HEK293 (cell line): ENCODE results near the gene VDAC1.
"Not testable (repeated sequence)": the region's sequence is repeated elsewhere in the genome, so short reads cannot be mapped to it uniquely, and the experiment has no call there.

Source experiments
- CTCF ChIA-PET: fragments of 350-600 bp; formaldehyde crosslinking; extraction: SDS; loops from one replicate; lab custom pipeline; 2021; ENCODE audit warnings: antibody characterized with exemption; lab: Yijun Ruan, JAX
- POLR2A ChIA-PET: fragments of 300-600 bp; formaldehyde crosslinking; extraction: SDS; loops from one replicate; lab custom pipeline; 2020; ENCODE audit warnings: antibody characterized with exemption, inconsistent platforms; lab: Yijun Ruan, JAX
- H3K27ac ChIP-seq: fragments of 200-500 bp; sonication (Bioruptor generic); 2 replicates; pipeline ENCODE4 v1.5.1; 2014; ENCODE audit warnings: low read depth, low read length, control low read depth, inconsistent platforms; ENCODE audit errors: extremely low read depth
- H3K36me3 ChIP-seq, 2 experiments: fragments of 200-500 bp in 1 of 2; sonication (Bioruptor generic) in 1 of 2; 1 replicate in 1 of 2; 2 replicates in 1 of 2; pipeline ENCODE4 v1.5.1; 2014 to 2017; ENCODE audit warnings: inconsistent platforms in 2 of 2, low read length in 2 of 2; ENCODE audit not compliant: control insufficient read depth in 2 of 2, insufficient read depth in 1 of 2
- H3K4me1 ChIP-seq: fragments of 200-500 bp; sonication (Bioruptor generic); 2 replicates; pipeline ENCODE4 v1.5.1; 2014; ENCODE audit warnings: mild to moderate bottlenecking, low read length, inconsistent platforms; ENCODE audit not compliant: control insufficient read depth, insufficient read depth
- H3K4me3 ChIP-seq: 2 replicates; pipeline ENCODE4 v1.5.1; 2011; ENCODE audit warnings: low read depth, mild to moderate bottlenecking, control low read depth, low read length, moderate library complexity
- H3K9me3 ChIP-seq: fragments of 200-500 bp; sonication (Bioruptor generic); 2 replicates; pipeline ENCODE4 v1.5.1; 2014; ENCODE audit warnings: low read depth, low read length, inconsistent platforms; ENCODE audit not compliant: control insufficient read depth, insufficient read depth
- ATF2 ChIP-seq: fragments of 450-650 bp; formaldehyde crosslinking; IDR thresholded peaks from 2 replicates; pipeline ENCODE4 v1.5.1; 2016; ENCODE audit warnings: missing biosample characterization, missing genetic modification characterization, low read depth
- BCL11A ChIP-seq: fragments of 450-650 bp; formaldehyde crosslinking; IDR thresholded peaks from 2 replicates; pipeline ENCODE4 v1.5.1; 2016; ENCODE audit warnings: low read depth, missing biosample characterization, missing genetic modification characterization
- BCL6B ChIP-seq: fragments of 450-650 bp; formaldehyde crosslinking; IDR thresholded peaks from 2 replicates; pipeline ENCODE4 v1.5.1; 2017; ENCODE audit warnings: missing biosample characterization, missing genetic modification characterization
- GLI2 ChIP-seq: fragments of 450-650 bp; formaldehyde crosslinking; IDR thresholded peaks from 2 replicates; pipeline ENCODE4; 2017; ENCODE audit warnings: missing biosample characterization, missing genetic modification characterization, low read depth, borderline replicate concordance
- IKZF3 ChIP-seq: fragments of 450-650 bp; IDR thresholded peaks from 2 replicates; pipeline ENCODE4 v1.5.0; 2018; ENCODE audit warnings: missing biosample characterization, mild to moderate bottlenecking, missing genetic modification characterization, moderate library complexity
- KLF10 ChIP-seq: fragments of 450-650 bp; IDR thresholded peaks from 2 replicates; pipeline ENCODE4 v1.5.1; 2018; ENCODE audit warnings: missing biosample characterization, mild to moderate bottlenecking, missing genetic modification characterization
- REPIN1 ChIP-seq: fragments of 450-650 bp; formaldehyde crosslinking; IDR thresholded peaks from 2 replicates; pipeline ENCODE4 v1.5.1; 2017; ENCODE audit warnings: missing biosample characterization, missing genetic modification characterization, low read depth
- SP2 ChIP-seq: fragments of 450-650 bp; formaldehyde crosslinking; IDR thresholded peaks from 2 replicates; pipeline ENCODE4 v1.5.1; 2016; ENCODE audit warnings: missing biosample characterization, missing genetic modification characterization
- TRIM28 ChIP-seq: IDR thresholded peaks from 2 replicates; pipeline ENCODE4 v1.6.1; 2011; ENCODE audit warnings: low read length, control low read depth, borderline replicate concordance
- ZFP41 ChIP-seq: fragments of 450-650 bp; formaldehyde crosslinking; IDR thresholded peaks from 2 replicates; pipeline ENCODE4 v1.5.1; 2016; ENCODE audit warnings: missing biosample characterization, missing genetic modification characterization, borderline replicate concordance
- ZNF121 ChIP-seq: fragments of 450-650 bp; formaldehyde crosslinking; IDR thresholded peaks from 2 replicates; pipeline ENCODE4 v1.5.1; 2016; ENCODE audit warnings: missing biosample characterization, missing genetic modification characterization
- ZNF132 ChIP-seq: fragments of 450-650 bp; formaldehyde crosslinking; IDR thresholded peaks from 2 replicates; pipeline ENCODE4 v1.5.1; 2017; ENCODE audit warnings: missing biosample characterization, missing genetic modification characterization, borderline replicate concordance
- ZNF24 ChIP-seq: fragments of 450-650 bp; formaldehyde crosslinking; IDR thresholded peaks from 2 replicates; pipeline ENCODE4 v1.5.1; 2016; ENCODE audit warnings: missing biosample characterization, missing genetic modification characterization
- ZNF366 ChIP-seq: fragments of 450-650 bp; formaldehyde crosslinking; conservative IDR thresholded peaks from 2 replicates; pipeline ENCODE4 v1.5.1; 2016; ENCODE audit warnings: missing biosample characterization, missing genetic modification characterization
- ZNF398 ChIP-seq: fragments of 450-650 bp; formaldehyde crosslinking; IDR thresholded peaks from 2 replicates; pipeline ENCODE4 v1.5.1; 2017; ENCODE audit warnings: missing biosample characterization, missing genetic modification characterization
- ZNF488 ChIP-seq: fragments of 450-650 bp; formaldehyde crosslinking; IDR thresholded peaks from 2 replicates; pipeline ENCODE4 v1.5.1; 2016; ENCODE audit warnings: missing biosample characterization, missing genetic modification characterization
- ZNF571 ChIP-seq: fragments of 450-650 bp; formaldehyde crosslinking; IDR thresholded peaks from 2 replicates; pipeline ENCODE4 v1.5.0; 2017; ENCODE audit warnings: missing biosample characterization, missing genetic modification characterization
- ZNF692 ChIP-seq: fragments of 450-650 bp; formaldehyde crosslinking; IDR thresholded peaks from 2 replicates; pipeline ENCODE4 v1.5.1; 2016; ENCODE audit warnings: missing biosample characterization, missing genetic modification characterization
- ZNF843 ChIP-seq: fragments of 450-650 bp; formaldehyde crosslinking; IDR thresholded peaks from 2 replicates; pipeline ENCODE4 v1.5.1; 2016; ENCODE audit warnings: missing biosample characterization, missing genetic modification characterization
- ZXDB ChIP-seq: fragments of 450-650 bp; formaldehyde crosslinking; IDR thresholded peaks from 2 replicates; pipeline ENCODE4 v1.5.1; 2016; ENCODE audit warnings: missing biosample characterization, missing genetic modification characterization

VDAC1 gene

GRCh38 chr5:133938039-133938821 is 66.5 kb downstream of the VDAC1 start (continued):
- TF ChIP-seq ZNF843 (tag by site-specific recombination) (0 out of 2 replicates have a peak, but pooled peaks have one; percentile 41), ZNF398 (tag by site-specific recombination) (peak; percentile 45; the same call in 1 of the 2 replicates), BCL6B (peak; percentile 87), ATF2 (peak; percentile 3; the same call in 1 of the 2 replicates), ZNF692 (tag by site-specific recombination) (peak; percentile 35; the same call in 1 of the 2 replicates), BCL11A (tag by site-specific recombination) (no peak), ZFP41 (tag by site-specific recombination) (no peak), GLI2 (tag by site-specific recombination) (peak; percentile 9; the same call in 1 of the 2 replicates), ZXDB (tag by site-specific recombination) (peak; percentile 25; the same call in 1 of the 2 replicates), ZNF366 (tag by site-specific recombination) (peak; percentile 51), KLF10 (tag by site-specific recombination) (peak; percentile 46; the same call in 1 of the 2 replicates), ZNF488 (tag by site-specific recombination) (peak; percentile 81; the same call in 1 of the 2 replicates)

- H3K4me1 ChIP-seq = peaks cover 12% of the 10 kb centered on the region
- POLR2A ChIA-PET = interaction anchor here (0.6 kb wide), 2 partner anchors 166 to 1546 kb away, joined by 4 to 6 read pairs; no protein-coding TSS in a partner anchor
- TF ChIP-seq ZNF121 (tag by site-specific recombination) = peak; percentile 65
- not testable (repeated sequence) for H3K4me3 ChIP-seq, H3K36me3 ChIP-seq, H3K9me3 ChIP-seq
- H3K27ac ChIP-seq = peak overlapping the region; percentile 59; the same call in 1 of the 2 replicates
- CTCF ChIA-PET = interaction anchor here (0.6 kb wide), 1 partner anchor 526 kb away, joined by 3 read pairs; no protein-coding TSS in a partner anchor
Measured at GRCh38 chr5:133937628-133938027, 67.1 kb downstream of the VDAC1 start.

- H3K27ac ChIP-seq = no peak overlapping the region
- no peaks in the 10 kb centered on the region for H3K36me3 ChIP-seq
- ChIA-PET CTCF (interaction anchor here (0.5 to 1.0 kb wide), 2 partner anchors 181 to 183 kb away, joined by 5 read pairs; no protein-coding TSS in a partner anchor), POLR2A (no interaction called here)
- H3K9me3 ChIP-seq = no peaks in the 10 kb centered on the region
- H3K4me3 ChIP-seq = no peak overlapping the region
- no peak for TF ChIP-seq ZNF366 (tag by site-specific recombination)
- TF ChIP-seq IKZF3 = no peak
- TF ChIP-seq TRIM28 = no peak
- no peak for TF ChIP-seq ZNF132 (tag by site-specific recombination)
- TF ChIP-seq SP2 = no peak
- TF ChIP-seq ZNF571 (tag by site-specific recombination) = no peak
- TF ChIP-seq REPIN1 = no peak
- TF ChIP-seq ZNF24 (tag by site-specific recombination) = no peak
- H3K4me1 ChIP-seq = peaks cover 12% of the 10 kb centered on the region
Measured at GRCh38 chr5:133936651-133937015, 68.1 kb downstream of the VDAC1 start.

GRCh38 chr5:133935991-133936650 is 68.7 kb downstream of the VDAC1 start:
- H3K4me1 ChIP-seq = peaks cover 12% of the 10 kb centered on the region
- CTCF ChIA-PET = interaction anchor here (1.0 kb wide), 1 partner anchor 180 kb away, joined by 5 read pairs; no protein-coding TSS in a partner anchor
- H3K9me3 ChIP-seq, H3K4me3 ChIP-seq, H3K27ac ChIP-seq, H3K36me3 ChIP-seq, POLR2A ChIA-PET: not testable (repeated sequence)
